Mesenteric fat pad (tissue), 1 donor: Measurements from ENCODE around the gene PELI3. TPM values are rescaled to one million over a fixed set of nuclear protein-coding genes. Genes with fewer than 3 reads are reported as not detected.
"Not testable (repeated sequence)": the region's sequence is repeated elsewhere in the genome, so short reads cannot be mapped to it uniquely, and the experiment has no call there.

ENCODE experiments used
- DNase-seq: peaks from one replicate; pipeline ENCODE4 v3.0.0-alpha.2; 2020; ENCODE audit warnings: low spot score
- long read RNA-seq: library from polyadenylated mRNA; unstranded; transcript quantifications from one replicate; pipeline ENCODE4 v2.0.0, GENCODE V29; 2020
- total RNA-seq: library from RNA; stranded (reverse); fragmentation: NEBNext Ultra II Directional; extraction: Animal tissue kit (Norgen Biotek cat#: 25700); gene quantifications from one replicate; pipeline ENCODE4 v1.2.1, GENCODE V29; 2021
- donor health status: DM: yes; HTN: yes; CAD: no.

The PELI3 gene, protein sequence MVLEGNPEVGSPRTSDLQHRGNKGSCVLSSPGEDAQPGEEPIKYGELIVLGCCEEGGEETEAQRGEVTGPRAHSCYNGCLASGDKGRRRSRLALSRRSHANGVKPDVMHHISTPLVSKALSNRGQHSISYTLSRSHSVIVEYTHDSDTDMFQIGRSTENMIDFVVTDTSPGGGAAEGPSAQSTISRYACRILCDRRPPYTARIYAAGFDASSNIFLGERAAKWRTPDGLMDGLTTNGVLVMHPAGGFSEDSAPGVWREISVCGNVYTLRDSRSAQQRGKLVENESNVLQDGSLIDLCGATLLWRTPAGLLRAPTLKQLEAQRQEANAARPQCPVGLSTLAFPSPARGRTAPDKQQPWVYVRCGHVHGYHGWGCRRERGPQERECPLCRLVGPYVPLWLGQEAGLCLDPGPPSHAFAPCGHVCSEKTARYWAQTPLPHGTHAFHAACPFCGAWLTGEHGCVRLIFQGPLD
- total RNA-seq: 11.6 TPM
- long read RNA-seq, partial matches to known transcripts: 4 of 21 reads
- long read RNA-seq, other reads (novel, unspliced or antisense): 17 of 21 reads

DNA sequence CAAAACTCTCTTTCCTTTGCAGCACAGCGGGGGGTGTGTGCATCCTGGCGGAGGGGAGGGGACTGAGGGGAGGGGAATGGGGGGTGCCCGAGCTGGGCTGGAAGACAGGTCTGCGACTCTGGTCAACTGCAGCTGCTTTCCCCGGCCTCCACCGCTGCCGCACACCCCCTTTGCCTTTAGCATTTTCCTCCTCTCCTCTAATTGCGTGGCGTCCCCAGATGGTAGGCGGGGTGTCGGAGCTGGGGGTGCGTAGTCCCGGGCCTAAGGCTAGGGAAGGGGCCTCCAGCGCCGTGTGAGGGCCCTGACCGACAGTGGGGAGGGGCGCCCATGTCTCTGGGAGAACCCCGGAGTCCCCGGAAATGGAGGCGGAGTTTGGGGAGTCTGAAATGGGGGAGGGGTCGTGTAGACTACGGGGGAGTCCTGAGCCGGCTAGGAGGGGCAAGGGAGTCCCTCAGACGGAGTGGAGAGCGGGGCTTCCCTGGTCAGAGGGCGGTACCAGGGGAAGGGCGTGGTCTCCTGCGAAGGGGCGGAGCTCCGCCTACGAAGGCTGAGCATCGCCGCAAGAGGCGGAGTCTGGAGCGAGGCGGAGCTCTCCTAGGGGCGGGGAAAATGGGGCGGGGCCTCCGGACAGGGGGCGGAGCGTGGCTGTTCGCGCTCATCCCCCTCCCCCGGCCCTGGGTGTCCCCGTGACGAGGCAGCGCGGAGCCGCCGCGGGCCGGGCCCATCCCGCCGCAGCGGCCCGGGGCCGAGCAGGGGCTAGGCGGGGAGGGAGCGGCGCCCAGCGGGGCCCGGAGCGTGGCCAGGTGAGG, at the start of gene PELI3:
TSS of gene PELI3 (plus strand) at position 681 of the 809 bp plus-strand sequence. CDS start 1,224 bp downstream, outside the sequence.
- DNase-seq: peak; percentile 98

DNA sequence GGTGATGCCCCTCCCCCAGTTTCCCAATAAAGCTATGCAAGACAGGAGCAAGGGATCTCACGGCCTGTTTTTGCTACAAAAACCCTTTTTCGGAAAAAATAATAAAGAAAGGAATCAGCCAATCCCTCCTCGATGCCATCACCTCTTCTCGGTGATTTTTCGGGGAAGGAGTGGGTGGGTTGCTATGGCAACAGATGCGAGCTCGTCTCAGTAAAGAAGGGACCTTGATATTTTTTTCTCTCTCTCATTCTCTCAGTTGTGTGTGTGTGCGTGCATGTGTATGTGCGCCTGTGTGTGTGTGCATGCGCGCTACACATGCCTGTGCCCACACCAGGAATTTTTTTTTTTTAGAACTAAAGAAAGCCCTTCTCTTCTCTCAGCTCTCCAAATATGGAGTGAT, 49.7 kb upstream of the PELI3 start:
- no peak for DNase-seq

DNA sequence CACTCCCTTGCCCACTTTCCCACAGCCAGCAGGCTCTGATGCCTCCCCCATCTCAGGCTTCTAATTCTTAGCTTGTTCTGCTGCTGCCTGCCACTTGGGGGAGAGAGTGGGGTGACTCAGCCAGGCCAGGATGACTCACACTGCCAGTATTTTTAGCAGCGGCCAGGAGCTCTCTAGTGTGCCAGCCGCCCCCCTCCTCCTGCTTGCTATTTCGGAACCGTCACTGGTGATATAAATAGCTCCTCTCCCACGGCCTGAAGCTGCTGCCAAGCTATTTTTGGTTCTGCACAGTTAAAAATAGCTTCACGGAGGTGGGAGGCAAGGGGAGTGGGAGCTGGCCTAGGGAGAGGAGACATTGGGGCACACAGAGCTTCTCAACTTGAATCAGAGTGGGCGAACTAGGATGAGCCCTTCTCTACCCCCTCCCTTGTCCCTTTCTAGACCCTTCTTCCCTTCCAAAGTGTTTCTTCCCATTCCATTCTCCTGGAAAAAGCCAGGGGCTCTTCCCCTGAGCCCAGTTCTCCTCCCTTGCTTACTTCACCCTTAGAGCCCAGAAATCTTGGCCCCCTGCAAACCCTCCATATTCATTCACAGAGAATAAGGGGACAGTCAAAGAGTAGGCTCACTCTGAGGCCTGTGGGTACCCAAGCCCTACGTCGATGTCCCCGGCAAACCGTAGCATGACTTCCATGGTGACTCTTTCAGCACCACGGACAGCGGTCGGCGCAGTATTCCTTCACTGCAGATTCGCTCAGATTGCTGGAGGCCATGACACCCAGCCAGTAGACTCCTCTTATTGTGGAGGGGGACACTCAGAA, 48.3 kb upstream of the PELI3 start:
- DNase-seq: no peak

DNA sequence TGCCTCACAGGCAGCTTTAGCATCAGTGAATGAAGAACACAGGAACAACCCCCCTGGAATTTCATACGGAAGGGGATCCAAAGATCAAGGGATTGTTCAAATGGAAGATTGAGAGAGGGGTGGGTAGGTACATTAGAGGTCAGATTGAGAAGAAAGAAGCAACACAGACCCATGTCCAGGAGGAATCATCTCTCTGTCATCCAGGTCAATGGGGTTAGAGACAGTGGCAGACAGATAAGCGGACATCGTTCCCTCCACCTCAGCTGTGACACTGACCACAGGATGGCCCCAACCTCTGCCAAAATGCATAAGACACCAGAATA, 47.8 kb upstream of the PELI3 start:
- DNase-seq: no peak

DNA sequence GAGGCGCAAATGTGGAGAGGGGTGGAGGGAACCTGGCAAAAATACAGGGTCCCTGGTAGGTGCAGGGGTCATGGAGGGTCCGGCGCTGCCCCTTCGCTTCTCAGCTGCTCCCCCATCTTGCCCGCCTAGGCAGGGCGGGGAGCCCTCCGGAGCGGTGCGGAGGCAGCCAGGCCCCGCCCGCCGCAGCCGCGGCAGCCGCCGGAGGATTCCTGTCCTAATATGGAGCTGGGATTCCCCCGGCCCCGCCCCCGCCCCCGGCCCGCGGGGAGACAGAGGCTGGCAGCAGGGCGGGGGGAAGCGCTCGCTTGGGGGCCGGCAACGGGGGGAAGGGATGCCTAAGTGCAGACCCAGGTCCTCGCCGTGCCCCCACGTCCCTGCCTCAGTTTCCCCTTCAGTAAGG, 46.9 kb upstream of the PELI3 start:
- DNase-seq: no peak

DNA sequence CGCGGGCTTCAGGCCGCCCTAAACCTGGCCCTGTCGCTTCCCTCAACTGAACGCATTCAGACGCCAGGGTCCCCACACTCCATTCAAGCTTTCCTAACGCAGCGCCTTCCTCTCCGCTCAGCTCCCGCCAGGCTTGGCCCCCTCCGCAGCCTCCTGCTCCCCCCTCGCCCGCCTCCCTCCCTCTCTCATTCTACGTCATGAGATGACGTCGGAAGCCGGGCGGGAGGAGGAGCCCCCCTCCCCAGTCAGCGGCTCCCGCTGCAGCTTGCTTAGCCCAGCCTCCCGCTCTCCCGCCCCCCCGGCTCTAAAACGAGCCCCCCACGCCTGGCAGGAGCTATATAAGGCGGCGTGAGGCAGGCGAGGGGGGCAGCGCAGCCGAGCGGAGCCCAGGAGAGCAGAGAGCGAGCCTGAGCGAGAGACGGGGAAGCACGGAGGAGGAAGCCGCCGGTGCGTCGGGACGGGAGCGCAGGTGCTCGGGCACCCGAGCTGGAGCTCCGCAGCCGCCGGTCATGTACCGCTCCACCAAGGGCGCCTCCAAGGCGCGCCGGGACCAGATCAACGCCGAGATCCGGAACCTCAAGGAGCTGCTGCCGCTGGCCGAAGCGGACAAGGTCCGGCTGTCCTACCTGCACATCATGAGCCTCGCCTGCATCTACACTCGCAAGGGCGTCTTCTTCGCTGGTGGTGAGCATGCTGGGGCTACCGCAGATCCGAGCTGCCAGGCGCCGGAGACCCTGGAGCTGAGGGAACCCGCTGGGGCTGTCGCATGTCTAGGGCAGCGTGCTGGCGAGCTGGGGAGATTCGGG, 45.8 kb upstream of the PELI3 start, which contains the start of gene NPAS4:
TSS of gene NPAS4 (plus strand) at position 365 of the 806 bp plus-strand sequence. CDS start at position 510, 145 bp downstream.
- DNase-seq: no peak

DNA sequence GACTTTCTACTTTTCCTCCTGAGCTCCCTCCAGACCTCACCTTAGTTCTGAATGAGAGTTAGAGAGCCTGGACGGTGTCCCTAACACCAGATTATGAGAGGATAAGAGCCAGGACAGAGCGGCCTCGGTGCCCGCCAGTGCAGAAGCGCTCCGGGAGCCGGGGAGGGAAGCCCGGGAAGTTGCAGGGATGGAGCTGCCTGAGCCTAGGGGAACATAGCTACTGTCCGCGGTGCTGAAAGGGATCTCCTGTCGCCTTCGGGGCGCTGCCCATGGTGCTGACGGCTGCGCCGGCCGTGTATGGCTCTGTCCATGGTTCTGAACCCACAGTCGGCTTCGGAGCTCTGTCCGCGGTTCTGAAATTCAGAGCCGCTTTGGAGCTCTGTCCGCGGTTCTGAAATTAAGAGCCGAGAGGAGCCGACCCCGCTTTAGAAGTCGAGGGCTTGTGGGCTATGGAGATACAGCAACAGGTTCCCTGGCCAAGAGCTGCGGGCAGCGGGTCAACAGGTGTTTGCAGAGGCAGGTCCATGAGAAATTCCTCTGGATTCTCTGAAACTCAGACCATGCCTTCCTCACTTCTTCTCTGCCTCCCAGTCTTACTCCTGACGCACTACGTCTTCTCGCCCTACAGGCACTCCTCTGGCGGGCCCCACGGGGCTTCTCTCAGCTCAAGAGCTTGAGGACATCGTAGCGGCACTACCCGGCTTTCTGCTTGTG, 45.1 kb upstream of the PELI3 start:
- DNase-seq: peak; percentile 94

DNA sequence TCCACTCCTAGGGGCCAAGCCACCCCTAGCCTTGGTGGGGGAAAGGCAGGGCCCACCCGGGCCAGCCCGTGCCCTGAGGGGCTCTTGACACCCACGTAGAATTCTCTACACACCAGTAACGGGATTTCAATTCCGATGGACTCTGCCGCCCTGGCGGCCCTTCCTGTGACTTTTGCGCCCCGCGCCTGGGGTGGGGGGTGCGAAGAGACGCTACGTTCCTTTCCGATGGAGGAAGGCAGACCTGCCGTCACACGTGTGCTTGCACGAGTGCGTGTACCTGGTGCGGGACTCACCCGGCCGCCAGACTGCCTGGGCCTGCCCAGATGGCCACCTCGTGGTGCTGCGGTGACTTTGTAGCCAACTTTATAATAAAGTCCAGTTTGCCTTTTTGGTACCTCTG, 40.4 kb upstream of the PELI3 start:
- DNase-seq: no peak

DNA sequence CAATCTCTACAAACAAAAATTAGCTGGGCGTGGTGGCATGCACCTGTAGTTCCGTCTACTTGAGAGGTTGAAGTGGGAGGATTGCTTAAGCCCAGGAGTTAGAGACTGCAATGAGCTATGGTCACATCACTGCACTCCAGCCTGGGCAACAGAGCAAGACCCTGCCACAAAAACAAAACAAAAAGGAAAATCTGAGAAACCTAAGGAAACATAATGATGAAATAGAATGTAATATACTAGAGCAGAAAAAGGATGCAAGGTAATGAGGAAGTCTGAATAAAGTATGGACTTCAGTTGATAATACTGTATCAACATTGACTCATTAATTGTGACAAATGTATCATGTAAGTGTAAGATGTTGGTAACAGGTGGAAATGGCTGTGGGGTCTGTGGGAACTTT, 37.8 kb upstream of the PELI3 start:
- DNase-seq: no peak

DNA sequence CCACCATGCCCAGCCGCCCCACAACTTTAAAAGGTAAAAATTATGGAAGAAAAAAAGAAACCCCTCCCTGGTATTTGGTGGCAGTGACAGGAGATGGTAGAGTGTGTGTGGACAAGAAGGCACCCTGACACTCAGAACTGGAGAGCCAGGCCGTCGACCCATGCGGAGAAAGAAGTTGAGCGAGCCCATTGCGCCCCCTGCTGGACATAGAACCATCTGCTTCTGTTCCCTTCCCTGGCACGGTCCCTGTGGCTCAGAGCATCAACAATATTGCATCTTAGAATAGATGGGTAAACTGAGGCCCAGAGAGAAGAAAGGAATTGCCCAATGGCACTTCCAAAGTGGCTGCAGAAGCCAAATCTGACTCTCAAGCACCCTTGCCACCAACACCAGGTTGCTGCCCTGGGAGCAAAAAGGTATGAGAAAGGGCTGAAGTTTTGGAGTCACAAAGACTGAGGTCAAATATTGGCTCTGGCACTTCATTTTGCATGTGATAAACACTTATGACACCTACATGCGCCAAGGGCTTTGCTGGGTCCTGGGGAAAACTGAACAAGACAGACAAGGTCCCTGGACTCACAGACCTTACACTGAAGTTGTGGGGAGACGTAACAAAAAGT, 36.6 kb upstream of the PELI3 start:
- DNase-seq: no peak

DNA sequence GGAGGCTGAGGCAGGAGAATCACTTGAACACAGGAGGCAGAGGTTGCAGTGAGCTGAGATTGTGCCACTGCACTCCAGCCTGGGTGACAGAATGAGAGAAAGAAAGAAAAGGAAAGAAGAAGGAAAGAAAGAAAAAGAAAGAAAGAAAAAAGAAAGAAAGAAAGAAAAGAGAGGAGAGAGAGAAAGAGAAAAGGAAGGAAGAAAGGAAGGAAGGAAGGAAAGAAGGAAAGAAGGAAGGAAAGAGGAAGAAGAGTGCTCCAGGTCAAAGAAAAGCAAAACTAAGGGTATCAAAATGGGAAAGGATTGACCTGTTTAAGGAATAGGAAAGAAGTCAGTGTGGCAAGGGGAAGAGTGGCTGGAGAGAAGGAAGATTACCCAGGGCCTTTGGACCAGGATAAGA, 35.4 kb upstream of the PELI3 start:
- DNase-seq: not testable (repeated sequence)

DNA sequence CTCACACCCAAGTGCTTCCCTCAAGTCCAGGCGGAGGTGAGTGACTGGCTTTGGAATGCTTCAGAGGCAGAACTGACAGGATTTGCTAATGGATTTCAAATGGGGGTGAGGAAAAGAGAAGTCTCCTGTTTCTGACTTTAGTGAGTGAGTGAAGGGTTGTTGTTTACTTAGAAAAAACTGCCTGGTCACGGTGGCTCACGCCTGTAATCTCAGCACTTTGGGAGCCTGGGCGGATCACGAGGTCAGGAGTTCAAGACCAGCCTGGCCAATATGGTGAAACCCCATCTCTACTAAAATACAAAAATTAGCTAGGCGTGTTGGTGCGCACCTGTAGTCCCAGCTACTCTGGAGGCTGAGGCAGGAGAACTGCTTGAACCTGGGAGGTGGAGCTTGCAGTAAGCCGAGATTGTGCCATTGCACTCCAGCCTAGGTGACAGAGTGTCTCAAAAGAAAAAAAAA, 34.8 kb upstream of the PELI3 start:
- DNase-seq: not testable (repeated sequence)

DNA sequence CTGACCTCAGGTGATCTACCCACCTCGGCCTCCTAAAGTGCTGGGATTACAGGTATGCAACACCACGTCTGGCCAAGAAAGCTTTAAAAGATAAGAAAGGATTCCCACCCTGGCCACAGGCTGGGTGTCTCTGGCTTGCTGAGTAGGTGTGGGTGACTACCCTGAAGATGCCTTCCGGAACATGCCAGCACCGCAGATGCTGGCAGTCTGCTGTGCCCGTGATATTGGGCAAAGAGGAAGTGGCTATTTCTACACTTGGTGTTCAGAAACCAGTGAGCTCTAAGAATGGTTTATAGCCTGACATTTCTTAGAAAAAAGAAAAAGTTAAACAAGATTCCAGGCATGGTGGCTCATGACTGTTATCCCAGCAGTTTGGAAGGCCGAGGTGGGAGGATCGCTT, 34.1 kb upstream of the PELI3 start:
- no peak for DNase-seq

DNA sequence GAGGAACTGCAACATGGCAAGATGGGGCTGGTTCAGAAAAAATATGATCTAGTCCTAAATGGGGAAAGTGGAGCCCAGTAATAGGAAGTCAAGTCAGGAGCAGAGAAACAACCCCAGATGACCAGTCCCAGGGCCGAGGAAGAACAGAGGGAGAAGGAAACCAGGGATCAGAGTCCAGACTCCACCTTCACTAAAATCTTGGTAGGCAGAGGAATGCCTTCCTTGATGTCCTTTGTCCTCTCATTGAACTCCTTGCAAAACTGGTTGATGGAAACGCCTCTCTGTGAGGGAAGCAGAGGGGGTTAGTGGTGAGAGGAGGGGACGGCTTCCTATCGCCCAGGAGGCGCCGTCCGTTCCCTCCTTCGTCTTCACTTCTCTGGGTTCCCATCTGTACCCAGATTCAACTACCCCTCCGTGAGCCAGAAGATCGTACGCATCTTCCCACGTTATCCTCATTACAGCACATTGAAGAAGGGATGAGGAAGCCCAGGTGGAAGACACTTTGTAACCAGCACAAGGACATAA, 28.7 kb upstream of the PELI3 start:
- DNase-seq: no peak

DNA sequence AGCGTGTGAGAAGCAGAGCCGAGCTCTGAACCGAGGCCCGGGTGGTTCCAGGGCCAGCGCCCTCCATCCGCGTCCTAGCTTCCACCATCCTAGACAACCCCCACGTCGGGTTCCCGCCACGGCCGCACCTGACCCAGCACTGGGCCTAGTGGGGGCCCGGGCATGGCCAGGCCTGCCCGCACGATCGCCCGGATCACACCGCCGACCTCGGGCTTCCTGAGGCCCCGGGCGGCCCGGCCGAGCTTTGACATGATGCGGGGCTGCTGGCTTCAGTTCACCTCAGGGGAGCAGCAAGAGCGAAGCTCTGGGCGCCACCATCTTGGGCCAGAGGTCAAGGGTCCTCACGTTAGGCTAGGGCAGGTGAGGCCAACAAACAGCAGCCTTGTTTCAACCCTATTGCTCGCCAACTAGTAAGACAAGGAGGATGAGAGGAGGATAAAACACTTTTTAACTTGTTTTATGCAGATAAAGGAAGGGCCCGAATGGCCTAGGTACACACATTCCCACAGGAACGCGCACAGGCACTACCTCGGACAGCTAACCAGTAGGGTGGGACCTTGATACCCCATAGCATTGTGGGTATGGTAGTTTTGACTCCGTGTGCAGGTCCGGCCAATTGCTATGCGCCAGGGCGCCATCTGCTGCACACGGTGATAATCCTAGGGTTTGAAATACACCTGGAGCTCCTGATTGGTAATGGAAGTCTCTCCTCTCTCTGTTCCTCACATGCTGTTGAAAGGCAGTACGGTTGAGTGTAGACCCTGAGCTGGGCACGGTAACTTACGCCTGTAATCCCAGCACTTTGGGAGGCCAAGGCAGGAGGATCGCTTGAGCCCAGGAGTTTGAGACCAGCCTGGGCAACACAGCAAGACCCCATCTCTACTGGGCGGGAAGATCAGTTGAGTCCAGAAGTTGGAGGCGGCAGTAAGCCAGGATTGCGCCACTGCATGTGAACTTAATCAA, 27.9 kb upstream of the PELI3 start, which contains the start of gene MRPL11:
TSS of gene MRPL11 (minus strand) at position 345 of the 963 bp plus-strand sequence. CDS start at position 251, 94 bp downstream.
- no peak for DNase-seq

DNA sequence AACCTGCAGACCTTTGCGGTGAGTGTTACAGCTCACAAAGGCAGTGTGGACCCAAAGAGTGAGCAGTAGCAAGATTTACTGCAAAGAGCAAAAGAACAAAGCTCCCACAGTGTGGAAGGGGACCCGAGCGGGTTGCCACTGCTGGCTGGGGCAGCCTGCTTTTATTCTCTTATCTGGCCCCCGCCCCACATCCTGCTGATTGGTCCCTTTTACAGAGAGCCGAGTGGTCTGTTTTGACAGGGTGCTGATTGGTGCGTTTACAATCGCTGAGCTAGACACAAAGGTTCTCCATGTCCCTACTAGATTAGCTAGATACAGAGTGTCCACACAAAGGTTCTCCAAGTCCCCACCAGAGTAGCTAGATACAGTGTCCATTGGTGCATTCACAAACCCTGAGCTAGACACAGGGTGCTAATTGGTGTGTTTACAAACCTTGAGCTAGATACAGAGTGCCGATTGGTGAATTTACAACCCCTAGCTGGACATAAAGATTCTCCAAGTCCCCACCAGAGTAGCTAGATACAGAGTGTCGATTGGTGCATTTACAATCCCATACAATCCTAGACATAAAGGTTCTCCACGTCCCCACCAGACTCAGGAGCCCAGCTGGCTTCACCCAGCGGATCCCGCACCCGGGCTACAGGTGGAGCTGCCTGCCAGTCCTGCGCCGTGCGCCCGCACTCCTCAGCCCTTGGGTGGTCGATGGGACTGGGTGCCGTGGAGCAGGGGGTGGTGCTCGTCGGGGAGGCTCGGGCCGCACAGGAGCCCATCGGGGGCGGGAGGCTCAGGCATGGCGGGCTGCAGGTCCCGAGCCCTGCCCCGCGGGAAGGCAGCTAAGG, 26.4 kb upstream of the PELI3 start:
- DNase-seq: not testable (repeated sequence)

DNA sequence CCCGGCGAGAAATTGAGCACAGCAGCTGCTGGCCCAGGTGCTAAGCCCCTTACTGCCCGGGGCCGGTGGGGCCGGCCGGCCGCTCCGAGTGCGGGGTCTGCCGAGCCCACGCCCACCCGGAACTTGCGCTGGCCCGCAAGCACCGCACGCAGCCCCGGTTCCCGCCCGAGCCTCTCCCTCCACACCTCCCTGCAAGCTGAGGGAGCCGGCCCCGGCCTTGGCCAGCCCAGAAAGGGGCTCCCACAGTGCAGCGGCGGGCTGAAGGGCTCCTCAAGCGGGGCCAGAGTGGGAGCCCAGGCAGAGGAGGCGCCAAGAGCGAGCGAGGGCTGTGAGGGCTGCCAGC, 25.8 kb upstream of the PELI3 start:
- DNase-seq: not testable (repeated sequence)
